NCI-H2196 (cell line): ENCODE results near the gene FKBP1B.
"Not testable (repeated sequence)": the region's sequence is repeated elsewhere in the genome, so short reads cannot be mapped to it uniquely, and the experiment has no call there.

Experiments used
- DNase-seq: peaks from one replicate; lab custom pipeline; 2025; ENCODE audit not compliant: unreplicated experiment; lab: John Stamatoyannopoulos, UW

The FKBP1B gene

DNA sequence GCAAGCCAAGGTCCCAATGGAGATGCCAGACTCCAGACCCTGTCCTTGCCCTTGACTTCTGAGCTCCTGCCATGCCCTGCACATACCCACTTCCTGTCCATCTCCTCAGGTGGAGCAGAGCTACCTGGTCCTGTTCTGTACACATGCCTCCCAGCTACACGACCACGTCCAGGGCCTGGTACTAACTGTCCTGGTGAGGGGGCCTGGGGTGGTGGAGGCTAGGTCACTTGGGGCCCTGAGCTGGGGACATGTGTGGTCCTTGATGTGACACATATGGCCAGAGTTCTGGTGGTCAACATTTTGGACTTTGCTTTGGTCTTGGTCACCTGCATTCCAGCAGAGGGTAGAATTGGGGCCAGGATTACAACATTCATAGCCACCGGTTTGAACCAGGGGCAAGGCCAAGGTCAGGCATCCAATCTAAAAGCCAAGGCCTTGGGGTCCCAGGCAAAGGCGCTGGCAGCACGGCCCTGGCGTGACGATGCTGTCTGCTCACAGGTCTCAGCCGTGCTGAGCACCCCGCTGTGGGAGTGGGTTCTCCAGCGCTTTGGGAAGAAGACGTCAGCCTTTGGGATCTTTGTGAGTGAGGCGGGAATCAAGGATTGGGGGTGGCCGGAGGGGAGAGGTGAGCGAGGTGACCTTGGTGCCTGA lies 27.1 kb upstream of the FKBP1B start:
- no peak for DNase-seq

DNA sequence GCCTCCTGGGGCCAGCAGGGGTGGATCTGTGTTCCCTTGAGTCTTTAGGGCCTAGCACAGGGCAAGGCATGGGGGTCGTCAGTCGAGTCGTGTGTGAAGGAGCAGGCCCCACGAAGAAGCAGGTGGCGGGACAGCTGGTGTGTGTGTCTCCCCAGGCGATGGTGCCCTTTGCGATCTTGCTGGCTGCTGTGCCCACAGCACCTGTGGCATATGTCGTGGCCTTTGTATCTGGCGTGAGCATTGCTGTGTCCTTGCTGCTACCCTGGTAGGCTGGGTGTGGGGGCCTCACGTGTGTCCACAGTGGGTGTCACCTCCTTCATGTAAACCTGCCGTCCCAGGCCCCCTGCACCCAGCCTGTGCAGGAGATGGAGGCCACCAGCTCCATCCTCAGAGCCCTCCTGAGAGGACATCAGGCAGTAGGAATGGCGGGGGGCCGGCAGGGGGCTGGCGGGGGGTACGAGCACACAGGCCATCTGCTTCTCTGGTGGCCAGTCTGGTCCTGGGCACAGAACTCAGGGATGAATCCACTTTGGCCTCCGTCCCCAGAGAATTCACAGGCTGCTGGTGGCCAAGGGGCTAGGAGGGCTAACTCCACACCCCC lies 26.5 kb upstream of the FKBP1B start:
- no peak for DNase-seq

DNA sequence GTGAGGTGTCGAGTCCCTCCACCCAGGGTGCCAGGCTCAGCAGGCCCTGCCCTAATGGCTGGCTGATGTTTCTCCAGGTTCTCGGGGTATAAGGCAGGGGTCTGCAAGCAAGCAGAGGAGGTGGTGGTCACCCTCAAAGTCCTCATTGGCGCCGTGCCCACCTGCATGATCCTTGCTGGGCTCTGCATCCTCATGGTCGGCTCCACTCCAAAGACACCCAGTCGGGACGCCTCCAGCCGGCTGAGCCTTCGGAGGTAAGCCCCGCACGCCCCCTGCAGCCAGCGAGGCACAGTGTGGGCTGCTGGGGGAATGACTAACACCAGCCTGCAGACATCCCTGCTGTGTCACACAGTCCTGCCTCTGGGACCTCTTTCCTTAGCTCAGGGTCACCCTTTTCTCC lies 25.5 kb upstream of the FKBP1B start:
- no peak for DNase-seq

DNA sequence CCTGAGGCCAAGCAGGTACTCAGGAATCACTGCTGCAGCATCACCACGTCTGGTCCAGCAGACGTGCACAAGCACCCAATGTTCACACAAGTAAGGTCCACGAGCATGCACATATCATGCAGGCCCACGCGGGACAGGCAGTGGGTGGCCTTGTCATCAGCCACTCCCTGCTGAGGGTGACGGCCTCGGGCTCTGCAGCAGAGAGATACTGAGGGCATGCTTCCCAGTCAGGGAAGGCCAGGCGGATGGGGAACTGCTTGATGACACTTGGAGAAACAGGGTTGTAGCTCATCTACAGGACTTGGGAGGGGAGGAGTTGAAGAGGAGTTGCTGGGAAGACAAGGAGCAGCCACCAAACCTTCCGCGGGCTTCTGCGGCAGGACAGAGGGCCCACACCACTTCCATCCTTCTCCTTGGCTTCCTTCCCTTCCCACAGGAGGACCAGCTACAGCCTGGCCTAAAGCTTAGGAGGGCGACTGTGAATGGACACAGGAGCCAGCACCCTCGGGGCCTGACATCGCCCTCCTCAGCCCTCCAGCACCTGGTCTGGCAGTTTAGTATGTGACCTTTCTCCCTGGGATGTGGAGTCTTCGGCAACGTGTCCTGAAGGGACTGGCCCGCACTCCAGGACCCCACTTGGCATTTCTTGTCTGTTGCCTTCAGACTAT lies 24.4 kb upstream of the FKBP1B start:
- no peak for DNase-seq

DNA sequence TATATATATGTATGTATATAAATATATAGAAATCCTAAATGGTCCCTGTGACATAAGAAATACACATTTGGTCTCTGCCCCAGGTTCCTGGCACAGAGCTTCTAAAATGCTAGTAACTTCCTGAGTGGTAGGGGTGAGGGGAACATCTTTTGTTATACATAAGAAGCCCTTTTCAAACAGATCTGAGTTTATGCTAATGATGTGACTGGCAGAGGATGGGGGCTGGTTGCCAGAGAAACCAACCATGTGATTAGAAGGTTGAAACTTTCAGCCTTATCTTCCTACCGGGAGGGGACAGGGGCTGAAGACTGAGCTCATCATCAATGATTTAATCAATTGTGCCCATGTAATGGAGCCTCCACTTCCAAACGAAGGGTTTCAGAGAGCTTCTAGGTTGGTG lies 23.3 kb upstream of the FKBP1B start:
- no peak for DNase-seq

DNA sequence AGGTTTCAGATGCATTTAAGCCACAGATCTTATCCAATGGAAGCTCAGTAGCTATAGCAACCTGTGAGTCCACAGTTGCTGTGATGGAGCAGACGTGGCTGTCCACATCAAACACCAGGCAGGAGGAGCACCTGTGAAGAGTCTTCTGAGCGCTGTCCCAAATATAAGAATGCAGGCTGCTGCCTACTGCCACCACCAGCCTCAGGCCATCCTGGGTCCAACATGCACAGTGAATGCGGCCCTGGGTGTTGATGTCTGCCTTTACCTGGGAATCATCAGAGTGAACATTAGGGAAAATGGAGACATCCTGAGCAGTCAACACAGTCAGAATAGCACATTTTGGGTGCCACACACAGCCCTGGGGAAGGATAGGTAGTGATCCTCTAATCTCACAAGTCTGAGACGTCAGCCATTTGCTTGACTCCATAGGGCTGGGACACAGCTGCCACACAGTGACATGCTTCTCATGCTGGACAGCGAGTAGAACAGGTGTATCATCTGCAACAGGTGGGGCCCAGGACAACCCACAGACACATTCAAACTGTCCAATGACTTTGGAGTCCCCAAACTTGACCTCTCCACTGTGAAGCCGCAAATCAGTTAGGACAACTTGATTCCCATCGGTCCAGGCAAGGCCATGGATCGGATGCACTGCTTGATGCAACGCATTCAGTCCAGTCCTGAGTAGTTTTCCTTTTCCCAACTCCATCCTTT lies 10.6 kb upstream of the FKBP1B start:
- DNase-seq, result no peak

DNA sequence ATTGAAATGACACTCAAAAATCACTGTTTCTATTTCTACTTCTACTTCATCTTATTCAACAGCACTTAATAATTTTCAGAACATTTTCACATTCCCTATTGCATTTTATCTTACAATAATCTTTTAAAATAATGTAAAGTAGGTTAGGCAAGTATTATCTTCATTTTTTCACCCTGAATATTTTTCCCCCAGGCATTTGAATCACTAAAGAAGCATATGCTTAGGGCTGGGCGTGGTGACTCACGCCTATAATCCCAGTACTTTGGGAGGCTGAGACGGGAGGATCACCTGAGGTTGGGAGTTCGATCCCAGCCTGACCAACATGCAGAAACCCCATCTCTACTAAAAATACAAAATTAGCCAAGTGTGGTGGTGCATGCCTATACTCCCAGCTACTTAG lies 9.0 kb upstream of the FKBP1B start:
- DNase-seq, result no peak

DNA sequence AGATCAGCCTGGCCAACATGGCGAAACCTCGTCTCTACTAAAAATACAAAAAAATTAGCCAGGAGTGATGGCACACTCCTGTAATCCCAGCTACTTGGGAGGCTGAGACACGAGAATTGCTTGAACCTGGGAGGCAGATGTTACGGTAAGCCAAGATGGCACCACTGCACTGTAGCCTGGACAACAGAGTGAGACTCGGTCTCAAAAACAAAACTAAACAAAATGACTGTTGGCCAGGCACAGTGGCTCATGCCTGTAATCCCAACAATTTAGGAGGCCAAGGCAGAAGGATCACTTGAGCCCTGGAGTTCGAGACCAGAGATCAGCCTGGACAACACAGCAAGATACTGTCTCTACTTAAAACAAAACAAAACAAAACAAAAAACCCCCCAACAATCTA lies 6.4 kb upstream of the FKBP1B start:
- not testable (repeated sequence) for DNase-seq

DNA sequence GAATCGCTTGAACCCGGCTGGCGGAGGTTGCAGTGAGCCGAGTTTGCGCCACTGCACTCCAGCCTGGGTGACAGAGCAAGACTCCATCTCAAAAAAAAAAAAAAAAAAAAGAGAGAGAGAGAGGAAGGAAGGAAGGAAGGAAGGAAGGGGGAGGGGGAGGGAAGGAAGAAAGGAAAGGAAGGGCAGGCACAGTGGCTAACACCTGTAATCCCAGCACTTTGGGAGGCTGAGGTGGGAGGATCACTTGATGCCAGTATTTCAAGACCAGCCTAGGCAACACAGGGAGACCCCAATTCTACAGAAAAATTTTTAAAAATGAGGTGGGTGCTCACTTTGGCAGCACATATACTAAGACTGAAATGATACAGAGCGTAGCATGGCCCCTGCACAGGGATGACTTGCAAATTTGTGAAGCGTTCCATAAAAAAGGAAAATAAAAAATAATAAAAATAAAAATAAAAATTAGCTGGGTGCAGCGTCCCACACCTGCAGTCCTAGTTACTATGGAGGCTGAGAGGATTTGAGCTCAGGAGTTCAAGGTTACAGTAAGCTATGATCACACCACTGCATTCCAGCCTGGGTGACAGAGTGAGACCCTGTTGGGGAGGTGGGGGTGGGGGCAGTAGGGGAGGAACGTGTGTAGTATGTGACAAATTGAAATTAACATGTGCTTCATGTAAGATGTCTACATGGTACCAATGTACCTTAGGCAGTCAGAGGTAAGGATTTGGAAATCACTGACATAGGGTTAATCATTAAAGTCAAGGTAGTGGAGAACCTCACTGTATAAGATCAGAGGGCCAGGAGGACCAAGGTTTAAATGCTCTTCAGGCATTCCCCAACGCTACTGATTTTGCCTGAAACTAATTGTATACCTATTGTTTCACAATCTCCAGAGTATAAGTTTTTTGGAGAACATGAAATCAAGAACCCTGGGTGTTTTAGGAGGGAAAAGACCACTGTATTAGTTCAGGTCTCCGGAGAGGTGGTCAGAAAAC lies 3.7 kb upstream of the FKBP1B start:
- DNase-seq, result no peak

DNA sequence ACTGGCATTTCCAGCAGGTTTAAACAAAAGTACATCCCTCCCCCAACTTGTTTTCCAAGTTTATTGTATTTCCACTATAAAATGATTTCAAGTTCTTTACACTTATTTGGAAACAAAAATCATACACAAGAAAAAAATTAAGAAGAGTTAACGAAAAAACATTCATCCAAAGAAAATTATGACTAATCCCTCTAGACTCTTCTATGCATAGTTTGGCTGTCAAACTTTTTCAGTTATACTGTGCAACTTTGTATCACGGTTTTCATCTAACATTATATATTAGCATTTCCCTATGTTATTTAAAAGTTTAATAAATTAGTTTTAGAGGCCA lies 3.0 kb upstream of the FKBP1B start:
- no peak for DNase-seq

DNA sequence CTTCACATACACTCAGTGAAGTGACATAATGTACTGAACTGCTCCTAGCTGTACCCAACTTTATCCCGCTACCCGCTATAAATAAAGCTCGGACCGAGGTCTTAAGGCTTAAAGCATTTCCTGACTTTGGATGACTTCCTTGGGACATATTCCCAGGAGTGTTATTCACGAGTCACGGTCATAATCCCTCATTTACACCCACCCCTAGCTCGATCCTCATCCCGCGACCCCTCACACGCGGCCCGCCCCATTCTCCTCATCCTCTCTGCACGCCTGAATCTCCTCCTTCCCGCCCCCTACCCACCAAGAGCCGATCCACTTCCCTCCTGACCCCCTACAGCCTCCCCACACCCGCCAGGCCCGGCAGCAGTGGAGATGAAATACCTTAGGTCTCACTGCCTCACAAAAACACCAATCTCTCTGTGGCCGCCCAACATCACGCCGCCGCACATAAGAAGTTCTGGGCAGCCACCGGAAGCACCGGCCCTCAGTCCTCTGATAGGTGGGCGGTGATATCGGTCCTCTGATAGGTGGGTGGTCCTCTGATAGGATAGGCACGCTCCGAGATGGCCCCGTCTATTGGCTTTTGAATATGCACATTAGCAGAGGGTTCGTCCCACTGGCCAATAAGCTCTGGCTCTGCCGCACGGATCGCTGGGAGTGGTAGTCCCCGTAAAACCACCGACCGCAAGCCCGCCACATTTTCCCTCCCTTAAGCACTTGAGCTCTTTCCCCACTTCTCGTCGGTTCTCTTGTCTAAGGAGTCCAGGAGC lies 2.4 kb upstream of the FKBP1B start, which contains the start of gene WDCP:
WDCP (minus strand) TSS at position 462 of the 773 bp plus-strand sequence. CDS start 7,897 bp downstream, outside the sequence.
- DNase-seq, result peak; percentile 96

DNA sequence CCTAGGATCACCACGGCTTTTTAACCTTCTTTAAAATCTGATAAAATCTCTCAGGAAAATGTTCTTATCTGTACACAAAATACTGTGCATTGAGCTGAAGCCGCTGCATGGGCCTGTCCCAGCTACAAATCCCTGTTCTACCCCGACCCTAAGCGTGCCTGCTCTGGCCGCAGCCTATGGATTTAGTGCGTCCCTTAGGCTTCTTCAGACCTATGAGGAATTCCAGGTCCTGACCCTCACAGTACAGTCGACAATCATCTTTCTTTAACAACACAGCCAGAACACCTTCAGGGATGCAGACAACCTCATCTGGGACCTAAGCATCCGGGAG lies 1.9 kb upstream of the FKBP1B start:
- DNase-seq, result no peak

DNA sequence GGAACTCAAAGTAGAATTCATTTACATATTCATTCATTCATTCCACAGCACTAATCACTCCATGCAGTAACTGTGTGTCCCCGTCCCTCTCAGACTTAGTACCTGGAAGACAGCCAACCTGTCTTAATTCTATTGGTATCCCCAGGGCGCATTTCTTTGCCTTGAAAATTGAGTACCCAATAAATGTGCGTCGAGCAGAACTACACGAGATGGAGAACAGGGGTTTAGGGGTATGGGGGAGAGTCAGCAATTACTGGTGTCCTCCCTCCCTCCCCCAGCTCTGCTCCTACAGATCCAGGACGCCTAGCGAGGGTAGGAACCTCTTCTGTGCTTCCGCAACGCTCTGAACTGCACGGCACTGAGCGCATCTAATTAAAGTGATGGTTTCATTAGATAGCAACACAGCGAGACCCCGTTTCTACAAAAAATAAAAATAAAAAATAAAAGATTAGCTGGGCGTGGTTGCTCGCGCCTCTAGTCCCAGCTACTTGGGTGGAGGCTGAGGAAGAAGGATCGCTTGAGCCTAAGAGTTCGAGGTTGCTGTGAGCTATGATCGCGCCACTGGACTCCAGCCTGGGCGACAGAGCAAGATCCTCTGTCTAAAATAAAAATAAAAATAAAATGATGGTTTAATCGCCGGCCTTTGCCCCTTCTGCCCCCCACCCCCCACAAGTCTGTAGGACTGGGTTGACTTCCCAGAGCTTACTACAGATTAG lies 614 bp upstream of the FKBP1B start:
- peak; percentile 20 for DNase-seq

DNA sequence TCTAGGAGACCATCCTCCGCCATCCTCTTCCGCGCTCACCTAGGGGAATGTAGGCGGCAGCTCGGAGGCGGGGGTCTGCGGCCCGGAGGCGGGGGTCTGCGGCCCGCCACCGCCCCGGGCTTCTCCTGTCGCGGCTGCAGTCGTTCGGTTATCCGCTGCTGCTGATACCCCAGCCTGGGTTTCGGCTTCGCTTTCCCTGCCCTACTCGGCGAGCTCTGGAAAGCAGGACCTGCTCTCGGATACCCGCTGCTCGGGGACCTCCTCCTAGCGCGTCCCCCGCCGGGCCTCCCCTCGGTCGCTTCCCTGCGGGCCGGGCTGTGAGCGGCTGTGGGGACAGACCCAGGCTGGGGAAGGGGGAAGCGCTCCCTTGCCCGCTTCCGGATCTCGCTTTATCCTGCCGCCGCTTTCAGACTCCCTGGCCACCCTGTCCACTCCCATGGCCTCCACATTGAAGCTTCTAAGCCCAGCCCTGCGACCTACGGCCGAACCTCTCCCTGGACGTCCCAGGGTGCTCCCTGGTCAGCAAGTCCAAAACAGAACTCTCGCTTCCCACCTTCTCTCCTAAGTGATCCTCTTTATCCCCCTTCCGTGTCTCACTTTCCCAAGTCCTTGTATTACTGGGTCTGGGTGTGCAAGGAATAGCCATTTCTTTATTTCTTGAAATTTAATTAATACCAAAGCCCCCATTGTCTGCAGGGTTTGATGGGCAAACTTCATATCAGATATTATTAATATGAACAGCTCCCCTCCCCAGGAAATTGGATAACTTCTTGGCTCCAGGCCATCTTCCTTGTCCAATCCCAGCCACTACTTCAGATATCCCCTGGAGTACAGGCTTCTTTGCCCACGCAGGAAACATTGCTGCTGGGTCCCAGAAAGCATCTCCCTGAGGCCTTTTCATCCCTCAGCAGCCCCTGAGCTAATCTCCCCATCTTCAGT lies 769 bp downstream of the FKBP1B start:
- peak; percentile 2 for DNase-seq

DNA sequence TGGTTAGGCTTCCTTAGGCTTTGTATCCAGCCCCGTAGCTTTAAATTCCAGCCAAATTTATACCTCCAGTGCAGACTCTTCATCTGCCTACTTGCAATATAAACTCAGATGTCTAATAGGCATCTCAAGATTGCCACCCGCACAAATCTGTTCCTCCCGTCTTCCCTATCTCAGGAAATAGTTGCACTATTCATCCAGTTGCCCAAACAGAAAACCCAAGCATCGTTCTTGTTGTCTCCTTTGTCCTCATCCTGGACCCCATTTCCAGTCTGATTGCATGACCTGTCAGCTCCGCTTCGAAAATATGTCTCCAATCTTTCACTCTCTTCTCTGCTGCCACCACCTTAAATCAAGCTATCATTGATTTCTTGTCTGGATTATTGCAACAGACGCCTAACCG lies 2.3 kb downstream of the FKBP1B start:
- no peak for DNase-seq

DNA sequence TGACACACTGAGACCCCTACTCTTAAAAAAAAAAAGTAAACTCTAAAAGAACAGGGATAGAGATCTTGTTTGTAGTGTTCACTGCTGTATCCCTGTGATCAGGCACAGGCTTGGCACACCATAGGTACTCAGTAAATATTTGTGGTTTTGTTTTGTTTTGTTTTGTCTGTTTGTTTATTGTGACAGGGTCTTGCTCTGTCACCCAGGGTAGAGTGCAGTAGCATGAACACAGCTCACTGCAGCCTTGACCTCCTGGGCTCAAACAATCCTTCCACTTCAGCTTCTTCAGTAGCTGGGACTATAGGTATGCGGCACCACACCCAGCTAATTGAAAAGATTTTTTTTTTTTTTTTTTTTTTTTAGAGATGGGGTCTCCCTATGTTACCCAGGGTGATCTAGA lies 3.4 kb downstream of the FKBP1B start:
- no peak for DNase-seq

DNA sequence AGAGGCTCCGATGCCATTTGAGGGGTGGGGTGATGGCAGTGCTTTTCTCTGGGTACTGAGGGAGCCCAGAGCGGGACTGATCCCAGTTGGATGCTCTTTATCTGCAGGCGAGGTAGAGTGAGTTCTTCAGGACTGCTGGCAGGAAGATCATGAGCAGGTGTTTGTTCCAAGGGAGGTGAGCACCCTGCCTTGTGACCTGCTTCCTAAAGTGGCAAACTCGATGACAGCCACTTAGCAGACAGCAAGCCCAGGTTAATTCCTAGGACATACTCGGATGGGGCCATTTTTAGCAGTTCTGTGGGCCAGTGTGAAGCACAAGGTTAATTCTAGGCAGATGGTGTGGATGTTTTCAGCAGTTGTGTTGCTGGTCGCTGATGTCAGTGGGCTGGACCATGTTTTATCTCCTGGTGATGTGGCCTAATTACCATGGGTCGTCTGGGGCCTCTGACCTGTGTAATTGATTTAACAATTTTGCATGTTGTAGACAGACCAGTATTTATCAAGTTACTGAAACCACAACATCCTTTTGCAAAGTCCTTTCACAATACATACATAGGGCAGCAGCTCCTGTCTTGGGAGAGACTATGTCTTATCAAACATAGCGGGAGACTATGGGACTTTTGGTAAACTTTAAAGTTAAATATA lies 4.9 kb downstream of the FKBP1B start:
- no peak for DNase-seq

DNA sequence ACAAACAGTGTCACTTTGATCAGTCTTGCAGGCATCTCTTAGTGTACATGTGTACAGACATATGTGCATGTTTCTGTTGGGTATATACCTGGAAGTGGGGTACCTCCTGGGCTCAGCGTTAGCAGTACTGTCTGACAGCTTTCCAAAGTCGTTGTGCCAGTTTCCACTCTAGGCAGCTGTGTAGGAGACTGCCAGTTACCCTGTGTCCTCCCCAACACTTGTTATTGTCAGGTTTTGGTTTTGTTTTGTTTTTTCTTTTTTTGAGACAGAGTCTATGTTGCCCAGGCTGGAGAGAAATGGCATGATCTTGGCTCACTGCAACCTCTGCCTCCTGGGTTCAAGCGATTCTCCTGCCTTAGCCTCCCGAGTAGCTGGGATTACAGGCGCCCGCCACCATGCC lies 6.2 kb downstream of the FKBP1B start:
- DNase-seq, result no peak
